GM18870 (cell line): ENCODE data around the gene ZFYVE9.
"Not testable (repeated sequence)": the region's sequence is repeated elsewhere in the genome, so short reads cannot be mapped to it uniquely, and the experiment has no call there.

Source experiments
- ATAC-seq: cut with Tn5 transposase; IDR thresholded peaks from one replicate; pipeline ENCODE4 v1.9.1; 2021; ENCODE audit warnings: moderate library complexity; ENCODE audit not compliant: unreplicated experiment

The ZFYVE9 gene

GRCh38 chr1:52367272-52367671 is 225.4 kb downstream of the ZFYVE9 start:
- no peak for ATAC-seq

- no peak for ATAC-seq
Observed at GRCh38 chr1:52368383-52369172, 226.7 kb downstream of the ZFYVE9 start.

GRCh38 chr1:52369851-52370250 is 228.0 kb downstream of the ZFYVE9 start:
- not testable (repeated sequence) for ATAC-seq

GRCh38 chr1:52385376-52385775 is 243.5 kb downstream of the ZFYVE9 start:
- no peak for ATAC-seq

GRCh38 chr1:52386458-52386857 is 244.6 kb downstream of the ZFYVE9 start:
- no peak for ATAC-seq

GRCh38 chr1:52393174-52393573 is 251.3 kb downstream of the ZFYVE9 start:
- ATAC-seq, result no peak
